ENCODE results near the gene MLANA.

- no peak for TF ChIP-seq CTCF (IDR thresholded peaks at IDR 0.05)
- no peak for TF ChIP-seq POLR2A (IDR thresholded peaks at IDR 0.05)
Measured at GRCh38 chr9:5866272-5866671, 24.4 kb upstream of the MLANA start.

Data from body of pancreas (tissue), 4 donors.